IPS DF 4.7 (cell line): ENCODE measurements around the gene TRIM44.
"Not testable (repeated sequence)": the region's sequence is repeated elsewhere in the genome, so short reads cannot be mapped to it uniquely, and the experiment has no call there.

Experiments
- DNase-seq: peaks from one replicate; pipeline ENCODE4 v3.0.0-alpha.2; 2013; ENCODE audit warnings: low spot score; ENCODE audit errors: extremely low read depth

The TRIM44 gene

DNA sequence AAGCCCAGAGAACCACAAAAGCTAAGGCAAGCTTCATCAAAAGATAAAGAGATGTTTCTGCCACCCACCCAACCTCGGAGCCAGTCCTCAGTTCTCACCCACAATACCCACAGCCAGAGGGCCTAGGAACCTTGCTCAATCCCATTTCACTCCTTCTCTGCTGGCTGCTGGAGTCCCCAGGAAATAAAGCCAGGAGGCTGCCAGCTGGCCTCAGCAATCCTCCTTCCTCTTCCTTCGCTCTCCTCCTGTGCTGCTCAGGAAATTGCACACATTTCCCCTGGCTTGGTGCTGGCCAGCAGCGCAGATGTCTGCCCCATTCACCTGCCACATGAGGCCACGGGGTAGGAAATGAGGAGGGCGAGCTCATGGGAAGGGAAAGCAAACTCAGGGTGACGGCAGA, 189.5 kb downstream of the TRIM44 start:
- DNase-seq: no peak

DNA sequence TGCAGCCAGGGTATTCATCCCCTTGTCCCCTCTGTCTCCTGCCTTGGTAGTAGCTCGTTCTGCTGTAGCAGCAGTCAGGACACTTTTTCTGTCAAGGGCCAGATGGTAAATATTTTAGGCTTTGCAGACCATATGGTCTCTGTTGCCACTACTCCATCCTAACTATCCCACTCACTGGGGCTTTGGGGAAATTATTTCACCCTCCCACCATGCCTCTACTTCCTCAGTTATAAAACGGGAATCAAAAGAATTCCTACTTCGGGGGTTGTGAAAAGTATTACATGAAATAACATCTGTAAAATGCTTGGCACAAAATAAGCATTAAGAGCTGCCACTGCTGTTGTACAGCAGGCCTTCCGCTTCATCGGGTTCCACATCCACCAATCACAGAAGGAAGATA, 191.4 kb downstream of the TRIM44 start:
- DNase-seq: no peak

- DNase-seq: no peak
These were observed 193.1 kb downstream of the TRIM44 start for GRCh38 chr11:35855671-35856070.

- no peak for DNase-seq
These were observed 193.7 kb downstream of the TRIM44 start for GRCh38 chr11:35856259-35856658.

DNA sequence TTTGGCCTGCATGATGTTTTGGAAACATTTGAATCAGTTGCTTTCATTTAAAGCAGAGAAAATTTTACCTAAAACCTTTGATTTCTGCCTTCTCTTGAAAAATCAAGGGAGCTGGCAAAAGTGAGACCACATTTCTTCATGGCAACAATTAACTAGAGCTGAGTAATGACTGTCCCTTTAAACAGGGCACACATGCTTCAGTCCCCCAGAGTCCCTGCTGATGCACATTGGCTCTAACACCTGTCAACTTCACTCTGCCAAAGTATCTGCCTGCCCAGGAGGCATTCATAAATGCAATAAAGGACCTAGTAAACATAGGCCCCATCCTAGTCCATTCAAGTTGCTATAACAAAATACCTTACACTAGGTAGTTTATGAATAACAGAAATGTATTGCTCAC, 194.2 kb downstream of the TRIM44 start:
- no peak for DNase-seq

DNA sequence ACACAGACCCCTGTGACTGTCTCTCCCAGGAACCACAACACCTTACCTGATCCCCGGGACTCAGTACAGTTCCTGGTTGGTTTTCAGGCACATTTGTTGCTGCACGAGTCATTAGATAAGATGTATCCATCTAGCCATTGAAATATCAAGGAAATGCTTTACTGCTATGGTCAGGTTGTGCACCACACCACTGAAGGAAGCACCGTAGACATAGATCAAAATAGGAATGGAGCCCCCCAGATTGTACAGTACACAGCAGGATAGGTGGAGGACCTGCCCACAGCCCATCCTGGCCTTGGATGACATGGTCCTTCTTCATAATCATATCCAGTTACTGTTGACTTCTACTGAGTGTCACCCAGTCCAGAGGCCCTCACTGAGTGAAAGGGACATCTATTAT, 195.3 kb downstream of the TRIM44 start:
- DNase-seq: no peak

GRCh38 chr11:35859301-35859700, 196.7 kb downstream of the TRIM44 start:
- DNase-seq: no peak

GRCh38 chr11:35860194-35860593, 197.6 kb downstream of the TRIM44 start:
- DNase-seq: not testable (repeated sequence)

- DNase-seq: no peak
These were observed 198.6 kb downstream of the TRIM44 start for GRCh38 chr11:35861191-35861590.

DNA sequence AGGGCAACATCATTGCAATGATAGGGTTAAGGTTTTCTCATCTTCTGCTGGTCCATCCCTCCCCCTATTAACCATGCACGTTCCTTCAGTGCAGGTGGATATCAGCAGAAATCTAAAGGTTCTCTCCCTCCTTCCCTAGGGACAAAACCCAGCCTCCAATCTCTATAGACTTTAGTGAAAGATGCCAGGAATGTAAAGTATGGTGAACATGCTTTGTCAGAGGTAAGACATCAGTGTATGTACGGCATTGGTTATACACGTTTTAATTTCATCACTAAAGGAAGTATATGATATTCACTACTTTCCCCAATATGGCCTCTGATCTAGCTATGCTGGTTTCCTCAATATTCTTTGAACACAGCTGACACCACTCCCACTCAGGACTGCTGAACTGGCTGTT, 200.1 kb downstream of the TRIM44 start:
- no peak for DNase-seq

DNA sequence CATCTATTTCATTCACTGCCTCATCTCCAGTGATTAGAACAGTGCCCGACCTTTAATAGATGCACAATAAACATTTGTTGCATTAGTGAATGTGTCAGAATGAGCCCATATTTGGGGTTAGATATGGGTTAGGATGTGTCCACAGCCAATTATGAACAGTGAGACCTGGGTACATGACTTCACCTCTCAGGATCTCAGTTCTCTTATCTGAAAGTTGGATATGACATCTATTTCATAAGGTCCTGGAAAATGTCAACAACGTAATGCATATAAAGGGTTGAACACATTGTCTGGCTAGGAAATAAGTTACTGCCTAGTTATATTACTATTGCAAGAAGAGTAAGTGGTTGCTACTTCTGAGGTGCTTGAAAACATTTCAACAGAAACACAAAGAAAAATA, 201.6 kb downstream of the TRIM44 start:
- no peak for DNase-seq

- no peak for DNase-seq
These were observed 204.0 kb downstream of the TRIM44 start for GRCh38 chr11:35866601-35867000.
